Omental fat pad (tissue), 4 donors: ENCODE data around the gene VPS50. TPM values are rescaled to one million over a fixed set of nuclear protein-coding genes. Genes with fewer than 3 reads are reported as not detected.

ENCODE experiments used
- ATAC-seq: fragments of 150-250 bp; one replicate; pipeline ENCODE4 v1.9.1; 2016; ENCODE audit warnings: mild to moderate bottlenecking, moderate library complexity; ENCODE audit not compliant: low FRiP score
- DNase-seq: peaks from one replicate; pipeline ENCODE4 v3.0.0-alpha.2; 2019; ENCODE audit warnings: low spot score
- CTCF ChIP-seq, 3 donors: fragments of 450-650 bp; IDR thresholded peaks; one replicate each; pipeline ENCODE4 v1.5.1; 2016 to 2017; ENCODE audit warnings: antibody characterized with exemption in 3 of 3, mild to moderate bottlenecking in 3 of 3, moderate library complexity in 2 of 3
- total RNA-seq, 4 donors: library from RNA; depleted of rRNA; stranded (reverse); fragments of >200 nt; gene quantifications; one replicate each; pipeline ENCODE4 v1.1.0, GENCODE V29; 2016

The VPS50 gene
- total RNA-seq, 4 donors from 2014 or later, result 11.3 to 33.7 (median 14.2) TPM

- TF ChIP-seq CTCF (IDR thresholded peaks at IDR 0.05), result no peak
- DNase-seq, result no peak
- ATAC-seq, result no peak
Observed at GRCh38 chr7:93352881-93353280, 120.7 kb downstream of the VPS50 start.

- DNase-seq, result no peak
- no peak for TF ChIP-seq CTCF (IDR thresholded peaks at IDR 0.05)
Observed at GRCh38 chr7:93354815-93355214, 122.6 kb downstream of the VPS50 start.

GRCh38 chr7:93359520-93360198 is 127.5 kb downstream of the VPS50 start:
- TF ChIP-seq CTCF (IDR thresholded peaks at IDR 0.05), result no peak
- ATAC-seq (no peak), DNase-seq (no peak)

More at GRCh38 chr7:93354815-93355214, 122.6 kb downstream of the VPS50 start:
- ATAC-seq, result no peak

GRCh38 chr7:93361853-93362252 is 129.7 kb downstream of the VPS50 start:
- ATAC-seq (no peak), DNase-seq (no peak)
- TF ChIP-seq CTCF (IDR thresholded peaks at IDR 0.05), result no peak

GRCh38 chr7:93364806-93365205 is 132.6 kb downstream of the VPS50 start:
- ATAC-seq (no peak), DNase-seq (no peak)
- TF ChIP-seq CTCF (IDR thresholded peaks at IDR 0.05), result no peak

- ATAC-seq (no peak), DNase-seq (no peak)
- TF ChIP-seq CTCF (IDR thresholded peaks at IDR 0.05), result no peak
Observed at GRCh38 chr7:93365341-93365740, 133.2 kb downstream of the VPS50 start.

GRCh38 chr7:93366816-93367215 is 134.7 kb downstream of the VPS50 start:
- TF ChIP-seq CTCF (IDR thresholded peaks at IDR 0.05), result no peak
- ATAC-seq, result no peak
- DNase-seq, result no peak
